ENCODE measurements around the gene IREB2. TPM values are rescaled to one million over a fixed set of nuclear protein-coding genes. Genes with fewer than 3 reads are reported as not detected.

Gene IREB2
- total RNA-seq, 2 experiments from 2014 or later, result 50.8 to 66.5 TPM

DNA sequence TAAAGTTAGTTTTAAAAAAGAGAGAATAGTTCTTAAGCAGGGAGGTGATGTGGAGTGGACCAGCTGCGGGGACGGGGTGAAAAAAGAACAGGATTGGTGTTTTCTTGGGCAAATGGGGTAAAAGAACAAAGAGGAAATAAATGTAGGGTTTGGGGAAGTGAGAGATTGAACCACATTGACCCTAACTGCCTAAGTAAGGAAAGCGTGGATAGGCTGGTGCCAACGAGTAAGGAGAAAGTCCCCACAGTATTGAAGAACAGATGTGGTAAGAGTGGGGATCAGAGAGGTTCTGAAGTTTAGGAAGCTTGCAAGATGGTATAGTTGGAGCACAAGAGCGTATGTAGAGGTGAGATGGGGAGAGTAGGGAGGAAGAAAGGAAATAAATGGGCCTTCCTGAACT lies 17.0 kb downstream of the IREB2 start:
- H3K4me1 Mint-ChIP-seq, result peaks cover 73% of the 10 kb centered on the region
- CTCF ChIA-PET, result no interaction called here
- intact Hi-C loops (cut with DNase I, micrococcal nuclease), result no loop called here

DNA sequence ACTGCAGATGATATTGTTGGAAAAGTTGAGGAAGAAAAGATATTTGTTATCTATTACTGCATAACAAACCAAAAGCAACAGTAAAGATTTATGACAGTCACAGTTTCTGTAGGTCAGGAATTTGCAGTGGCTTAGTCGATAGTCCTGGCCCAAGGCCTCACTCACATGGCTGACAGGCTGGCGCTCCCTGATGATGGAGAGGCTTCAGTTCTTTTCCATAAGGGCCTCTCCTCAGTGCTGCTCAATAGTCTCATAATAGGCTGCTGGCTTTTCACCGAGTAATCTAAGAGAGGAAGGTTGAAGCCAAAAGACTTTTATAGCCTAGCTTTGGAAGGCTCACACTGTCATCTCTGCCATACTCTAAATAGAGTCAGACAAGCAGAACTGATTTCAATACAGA lies 17.7 kb downstream of the IREB2 start:
- DNase-seq, result no peak
- Mint-ChIP-seq H3K36me3 (ENCODE audit: low read depth) (peaks cover 19% of the 10 kb centered on the region), H3K9me3 (ENCODE audit: low read depth) (no peaks in the 10 kb centered on the region), H3K27ac (no peak overlapping the region), H3K27me3 (no peaks in the 10 kb centered on the region), H3K4me1 (peaks cover 74% of the 10 kb centered on the region), H3K4me3 (no peak overlapping the region)
- intact Hi-C loops (cut with DNase I, micrococcal nuclease), result no loop called here
- POLR2A ChIA-PET, result no interaction called here
- ATAC-seq, result no peak
- CTCF ChIA-PET, result no interaction called here

More for the DNA sequence above, 17.0 kb downstream of the IREB2 start:
- DNase-seq (no peak), ATAC-seq (no peak)
- H3K27me3 Mint-ChIP-seq, result no peaks in the 10 kb centered on the region
- POLR2A ChIA-PET, result no interaction called here
- H3K4me3 Mint-ChIP-seq, result no peak overlapping the region
- no peaks in the 10 kb centered on the region for H3K9me3 Mint-ChIP-seq (ENCODE audit: low read depth)
- peak overlapping the region; percentile 33 for H3K27ac Mint-ChIP-seq
- peaks cover 22% of the 10 kb centered on the region for H3K36me3 Mint-ChIP-seq (ENCODE audit: low read depth)

DNA sequence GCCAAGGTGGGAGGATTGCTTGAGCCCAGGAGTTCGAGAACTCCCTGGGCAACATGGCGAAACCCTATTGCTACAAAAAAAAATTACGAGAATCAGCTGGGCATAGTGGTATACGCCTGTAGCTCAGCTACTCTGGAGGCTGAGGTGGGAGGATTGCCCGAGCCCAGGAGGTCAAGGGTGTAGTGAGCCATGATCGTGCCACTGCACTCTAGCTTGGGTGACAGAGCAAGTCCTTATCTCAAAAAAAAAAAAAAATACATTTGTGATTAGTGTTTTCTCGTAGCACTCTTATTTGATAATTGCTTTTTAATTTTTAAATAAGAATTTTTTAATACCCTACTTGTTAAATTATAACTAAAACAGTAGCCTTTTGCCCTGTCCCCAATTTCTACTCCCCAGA lies 18.4 kb downstream of the IREB2 start:
- CTCF ChIA-PET, result no interaction called here
- H3K27me3 Mint-ChIP-seq, result no peaks in the 10 kb centered on the region
- H3K4me1 Mint-ChIP-seq, result peaks cover 81% of the 10 kb centered on the region
- POLR2A ChIA-PET, result no interaction called here
- H3K36me3 Mint-ChIP-seq (ENCODE audit: low read depth), result peaks cover 24% of the 10 kb centered on the region
- no peak for ATAC-seq
- H3K27ac Mint-ChIP-seq, result no peak overlapping the region
- H3K9me3 Mint-ChIP-seq (ENCODE audit: low read depth), result no peaks in the 10 kb centered on the region
- intact Hi-C loops (cut with DNase I, micrococcal nuclease), result no loop called here
- no peak for DNase-seq
- H3K4me3 Mint-ChIP-seq, result no peak overlapping the region

- Mint-ChIP-seq H3K4me1 (peaks cover 80% of the 10 kb centered on the region), H3K27ac (peak overlapping the region; percentile 28), H3K27me3 (no peaks in the 10 kb centered on the region), H3K36me3 (ENCODE audit: low read depth) (peaks cover 21% of the 10 kb centered on the region), H3K9me3 (ENCODE audit: low read depth) (no peaks in the 10 kb centered on the region), H3K4me3 (no peak overlapping the region)
- ATAC-seq (no peak), DNase-seq (no peak)
- intact Hi-C loops (cut with DNase I, micrococcal nuclease), result no loop called here
- POLR2A ChIA-PET, result no interaction called here
- CTCF ChIA-PET, result interaction anchor here (0.7 to 1.0 kb wide), 2 partner anchors 9 to 34 kb away, joined by 3 read pairs; no protein-coding TSS in a partner anchor
Observed at GRCh38 chr15:78457101-78457500, 19.1 kb downstream of the IREB2 start.

- DNase-seq, result no peak
- Mint-ChIP-seq H3K9me3 (ENCODE audit: low read depth) (no peaks in the 10 kb centered on the region), H3K27ac (peak overlapping the region; percentile 64), H3K4me1 (peaks cover 48% of the 10 kb centered on the region), H3K27me3 (no peaks in the 10 kb centered on the region), H3K4me3 (no peak overlapping the region), H3K36me3 (ENCODE audit: low read depth) (peaks cover 36% of the 10 kb centered on the region)
- CTCF ChIA-PET, result interaction anchor here (0.7 to 1.9 kb wide), 4 partner anchors 9 to 38 kb away, joined by 3 to 5 read pairs (median 4); no protein-coding TSS in a partner anchor
- intact Hi-C loops (cut with DNase I, micrococcal nuclease), result no loop called here
- POLR2A ChIA-PET, result no interaction called here
- ATAC-seq, result no peak
Observed at GRCh38 chr15:78460737-78461136, 22.7 kb downstream of the IREB2 start.

GRCh38 chr15:78461171-78461888 lies 23.3 kb downstream of the IREB2 start:
- Mint-ChIP-seq H3K27me3 (no peaks in the 10 kb centered on the region), H3K36me3 (ENCODE audit: low read depth) (peaks cover 37% of the 10 kb centered on the region), H3K9me3 (ENCODE audit: low read depth) (no peaks in the 10 kb centered on the region), H3K4me3 (no peak overlapping the region), H3K27ac (peak overlapping the region; percentile 64), H3K4me1 (peaks cover 42% of the 10 kb centered on the region)
- CTCF ChIA-PET, result interaction anchor here (1.9 kb wide), 1 partner anchor 39 kb away, joined by 5 read pairs; no protein-coding TSS in a partner anchor
- ATAC-seq (peak; percentile 57), DNase-seq (no peak)
- POLR2A ChIA-PET, result no interaction called here
- intact Hi-C loops (cut with DNase I, micrococcal nuclease), result no loop called here

- no peak for ATAC-seq
- CTCF ChIA-PET, result interaction anchor here (0.6 kb wide), 1 partner anchor 211 kb away, joined by 3 read pairs; no protein-coding TSS in a partner anchor
- no peaks in the 10 kb centered on the region for H3K9me3 Mint-ChIP-seq (ENCODE audit: low read depth)
- no peak overlapping the region for H3K27ac Mint-ChIP-seq
- H3K4me3 Mint-ChIP-seq, result no peak overlapping the region
- POLR2A ChIA-PET, result no interaction called here
- H3K36me3 Mint-ChIP-seq (ENCODE audit: low read depth), result peaks cover 37% of the 10 kb centered on the region
- intact Hi-C loops (cut with DNase I, micrococcal nuclease), result no loop called here
- H3K27me3 Mint-ChIP-seq, result no peaks in the 10 kb centered on the region
- DNase-seq, result no peak
- H3K4me1 Mint-ChIP-seq, result peaks cover 4% of the 10 kb centered on the region
Observed at GRCh38 chr15:78469031-78469430, 31.0 kb downstream of the IREB2 start.

DNA sequence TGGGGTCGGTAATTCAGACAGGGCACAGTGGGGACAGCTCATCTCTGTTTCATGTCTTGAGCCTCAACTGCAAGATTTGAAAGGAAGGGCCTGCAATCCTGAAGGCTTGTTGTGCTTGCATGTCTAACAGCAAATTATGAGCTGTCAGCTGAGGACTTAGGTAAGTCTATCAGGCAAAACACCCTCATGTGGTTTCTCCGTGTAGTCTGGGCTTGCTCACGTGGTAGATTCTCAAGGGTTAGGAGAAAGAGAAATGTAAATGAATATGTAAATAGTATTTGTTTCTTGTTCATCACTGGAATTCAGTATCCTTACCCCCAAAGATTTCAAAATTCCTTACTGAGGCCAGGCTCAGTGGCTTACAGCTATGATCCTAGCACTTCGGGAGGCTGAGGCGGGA lies 39.3 kb downstream of the IREB2 start:
- Mint-ChIP-seq H3K36me3 (ENCODE audit: low read depth) (peaks cover 24% of the 10 kb centered on the region), H3K27ac (no peak overlapping the region), H3K4me3 (no peak overlapping the region), H3K4me1 (peaks cover 2% of the 10 kb centered on the region), H3K27me3 (no peaks in the 10 kb centered on the region), H3K9me3 (ENCODE audit: low read depth) (no peaks in the 10 kb centered on the region)
- intact Hi-C loops (cut with DNase I, micrococcal nuclease), result no loop called here
- ChIA-PET CTCF (no interaction called here), POLR2A (interaction anchor here (0.6 kb wide), 1 partner anchor 12 kb away, joined by 6 read pairs; no protein-coding TSS in a partner anchor)
- DNase-seq, result no peak
- no peak for ATAC-seq

DNA sequence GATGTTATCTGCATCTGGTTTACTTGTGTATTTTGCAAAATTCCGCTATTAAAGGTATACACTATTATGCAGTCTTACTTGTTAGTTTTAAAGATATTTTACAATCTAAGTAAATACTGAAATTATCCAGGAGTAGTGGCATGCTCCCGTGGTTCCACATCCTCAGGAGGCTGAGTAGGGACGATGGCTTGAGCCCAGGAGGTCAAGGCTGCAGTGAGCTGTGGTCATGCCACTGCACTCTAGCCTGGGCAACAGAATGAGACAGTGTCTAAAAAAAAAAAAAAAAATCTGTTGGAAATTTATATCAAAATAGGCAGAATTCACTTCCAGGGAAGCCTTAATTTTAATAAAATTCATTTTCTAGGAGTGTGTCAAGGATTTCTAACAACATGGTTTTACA lies 41.6 kb downstream of the IREB2 start:
- ChIA-PET POLR2A (no interaction called here), CTCF (no interaction called here)
- peaks cover 2% of the 10 kb centered on the region for H3K4me1 Mint-ChIP-seq

DNA sequence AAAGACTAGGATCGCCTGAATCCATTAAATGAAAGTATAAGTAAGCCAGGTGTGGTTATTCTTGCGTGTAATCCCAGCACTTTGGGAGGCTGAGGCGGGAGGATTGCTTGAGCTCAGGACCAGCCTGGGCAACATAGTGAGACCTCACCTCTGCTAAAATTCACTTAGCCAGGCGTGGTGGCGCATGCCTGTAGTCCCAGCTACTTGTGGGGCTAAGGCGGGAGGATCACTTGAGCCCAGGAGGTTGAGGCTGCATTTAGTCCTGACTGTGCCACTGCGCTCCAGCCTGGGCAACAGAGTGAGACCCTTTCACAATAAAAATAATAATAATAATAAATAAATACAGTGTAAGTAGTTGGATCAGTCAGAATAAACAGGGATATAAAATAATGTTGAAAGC lies 43.9 kb downstream of the IREB2 start:
- Mint-ChIP-seq H3K27me3 (no peaks in the 10 kb centered on the region), H3K27ac (no peak overlapping the region), H3K4me3 (no peak overlapping the region), H3K9me3 (ENCODE audit: low read depth) (no peaks in the 10 kb centered on the region), H3K36me3 (ENCODE audit: low read depth) (peaks cover 39% of the 10 kb centered on the region), H3K4me1 (peaks cover 5% of the 10 kb centered on the region)
- no peak for DNase-seq
- CTCF ChIA-PET, result no interaction called here
- POLR2A ChIA-PET, result no interaction called here
- intact Hi-C loops (cut with DNase I, micrococcal nuclease), result loop anchor here in 1 of 2 experiments (1.0 kb wide), 1 partner anchor 174 kb away; no protein-coding TSS in a partner anchor
- no peak for ATAC-seq

More for the DNA sequence above, 41.6 kb downstream of the IREB2 start:
- Mint-ChIP-seq H3K27me3 (no peaks in the 10 kb centered on the region), H3K36me3 (ENCODE audit: low read depth) (peaks cover 32% of the 10 kb centered on the region), H3K9me3 (ENCODE audit: low read depth) (no peaks in the 10 kb centered on the region), H3K4me3 (no peak overlapping the region), H3K27ac (no peak overlapping the region)
- DNase-seq (no peak), ATAC-seq (no peak)
- intact Hi-C loops (cut with DNase I, micrococcal nuclease), result no loop called here

GRCh38 chr15:78492872-78493271 lies 54.9 kb downstream of the IREB2 start:
- peaks cover 6% of the 10 kb centered on the region for H3K4me1 Mint-ChIP-seq
- peaks cover 55% of the 10 kb centered on the region for H3K36me3 Mint-ChIP-seq (ENCODE audit: low read depth)
- H3K9me3 Mint-ChIP-seq (ENCODE audit: low read depth), result no peaks in the 10 kb centered on the region
- H3K27me3 Mint-ChIP-seq, result no peaks in the 10 kb centered on the region
- no peak overlapping the region for H3K4me3 Mint-ChIP-seq
- ChIA-PET CTCF (no interaction called here), POLR2A (no interaction called here)
- H3K27ac Mint-ChIP-seq, result peak overlapping the region; percentile 51
- intact Hi-C loops (cut with DNase I, micrococcal nuclease), result no loop called here
- no peak for DNase-seq
- no peak for ATAC-seq

- ATAC-seq, result no peak
- no peak overlapping the region for H3K27ac Mint-ChIP-seq
- peaks cover 32% of the 10 kb centered on the region for H3K36me3 Mint-ChIP-seq (ENCODE audit: low read depth)
- intact Hi-C loops (cut with DNase I, micrococcal nuclease), result loop anchor here in 1 of 2 experiments (10.0 kb wide), 1 partner anchor 197 kb away; no protein-coding TSS in a partner anchor
- no peaks in the 10 kb centered on the region for H3K27me3 Mint-ChIP-seq
- H3K9me3 Mint-ChIP-seq (ENCODE audit: low read depth), result peaks cover 6% of the 10 kb centered on the region
- CTCF ChIA-PET, result no interaction called here
- POLR2A ChIA-PET, result no interaction called here
- no peak overlapping the region for H3K4me3 Mint-ChIP-seq
- no peak for DNase-seq
- H3K4me1 Mint-ChIP-seq, result peaks cover 6% of the 10 kb centered on the region
Observed at GRCh38 chr15:78501857-78502256, 63.8 kb downstream of the IREB2 start.

Measured in activated CD4-positive, alpha-beta T cell treated with anti-CD3 and anti-CD28 coated beads for 36 hours (primary cell).